PC-9 (cell line): Measurements from ENCODE around the gene FLNB. TPM values are rescaled to one million over a fixed set of nuclear protein-coding genes. Genes with fewer than 3 reads are reported as not detected.

Experiments
- BruUV-seq: library from RNA; stranded (reverse); fragments of 400-500 nt; replicated peaks from 2 replicates; lab custom pipeline; 2021; lab: Mats Ljungman, UMichigan
- CTCF ChIA-PET: fragments of 300-600 bp; sonication (Branson Sonifier 250); formaldehyde crosslinking; loops from one replicate; lab custom pipeline; 2022; ENCODE audit warnings: antibody characterized with exemption; lab: Charles Lee
- POLR2A ChIA-PET: fragments of 300-600 bp; sonication (Branson Sonifier 250); formaldehyde crosslinking; loops from one replicate; lab custom pipeline; 2022; ENCODE audit warnings: antibody characterized with exemption; ENCODE audit not compliant: unreplicated experiment; lab: Charles Lee
- DNase-seq, 2 experiments: peaks; one replicate each; pipeline versions ENCODE4 v3.0.0 to v3.0.0-alpha.2; 2015 to 2022; ENCODE audit warnings: mixed read lengths in 1 of 2
- H2AFZ ChIP-seq: fragments of 200-600 bp; sonication (generic); 2 replicates; pipeline ENCODE4 v1.8.1; 2017; ENCODE audit warnings: antibody characterized with exemption
- H3F3A ChIP-seq: fragments of 200-600 bp; sonication (generic); 2 replicates; pipeline ENCODE4 v1.8.1; 2017; ENCODE audit warnings: antibody characterized with exemption, mild to moderate bottlenecking, low read depth; ENCODE audit not compliant: insufficient read depth
- H3K27ac ChIP-seq: fragments of 200-600 bp; sonication (generic); 2 replicates; pipeline ENCODE4 v1.6.1; 2016; ENCODE audit warnings: mixed run types
- H3K27me3 ChIP-seq: fragments of 200-600 bp; sonication (generic); 2 replicates; pipeline ENCODE4 v1.6.1; 2016; ENCODE audit warnings: low read depth, mixed run types; ENCODE audit not compliant: insufficient read depth
- H3K36me3 ChIP-seq: fragments of 200-600 bp; sonication (generic); 2 replicates; pipeline ENCODE4 v1.6.1; 2016; ENCODE audit warnings: low read depth, mixed run types
- H3K4me1 ChIP-seq: fragments of 200-600 bp; sonication (generic); replicated peaks from 2 replicates; pipeline ENCODE4 v1.6.1; 2016; ENCODE audit warnings: mixed run types; ENCODE audit not compliant: insufficient read depth
- H3K4me2 ChIP-seq: fragments of 200-600 bp; sonication (generic); 2 replicates; pipeline ENCODE4 v1.6.1; 2017; ENCODE audit warnings: mixed run types
- H3K4me3 ChIP-seq: fragments of 200-600 bp; sonication (generic); 2 replicates; pipeline ENCODE4 v1.6.1; 2016; ENCODE audit warnings: mixed run types
- H3K79me2 ChIP-seq: fragments of 200-600 bp; sonication (generic); 2 replicates; pipeline ENCODE4 v1.6.1; 2017; ENCODE audit warnings: low read depth, mixed run types
- H3K9me2 ChIP-seq: fragments of 200-600 bp; sonication (generic); 2 replicates; pipeline ENCODE4 v1.8.1; 2017; ENCODE audit warnings: mild to moderate bottlenecking; ENCODE audit not compliant: insufficient read depth
- H3K9me3 ChIP-seq: fragments of 200-600 bp; sonication (generic); 2 replicates; pipeline ENCODE4 v1.8.1; 2016; ENCODE audit warnings: low read depth; ENCODE audit not compliant: insufficient read depth
- H4K20me1 ChIP-seq: fragments of 200-600 bp; sonication (generic); 2 replicates; pipeline ENCODE4 v1.8.1; 2017; ENCODE audit not compliant: insufficient read depth
- CTCF ChIP-seq: fragments of 200-600 bp; sonication (generic); conservative IDR thresholded peaks from 2 replicates; pipeline ENCODE4 v1.6.1; 2017; ENCODE audit warnings: mixed run types, antibody characterized with exemption, mild to moderate bottlenecking, moderate library complexity
- EZH2 ChIP-seq: fragments of 200-600 bp; sonication (generic); IDR thresholded peaks from 2 replicates; pipeline ENCODE4 v1.8.0; 2017; ENCODE audit warnings: antibody characterized with exemption, low read depth
- intact Hi-C: fragments of 100-400 bp; cut with micrococcal nuclease; formaldehyde crosslinking; loops from one replicate; pipeline ENCODE4 v1.10.0; 2022; ENCODE audit not compliant: unreplicated experiment
- total RNA-seq: library from RNA; stranded (reverse); gene quantifications from 2 replicates; pipeline ENCODE4 v1.2.3, GENCODE V29; 2021

FLNB gene
- total RNA-seq, 1 experiment from 2014 or later = 349 TPM

GRCh38 chr3:58094657-58095056, 86.4 kb downstream of the FLNB start:
- ChIA-PET POLR2A (interaction anchor here (0.5 kb wide), 1 partner anchor 90 kb away, joined by 3 read pairs; no protein-coding TSS in a partner anchor), CTCF (no interaction called here)
- intact Hi-C loops = loop anchor here (5.0 kb wide), 2 partner anchors 87 to 137 kb away; partner anchors contain the start of gene FLNB

GRCh38 chr3:58095603-58096138, 87.4 kb downstream of the FLNB start:
- no peak overlapping the region for H2AFZ ChIP-seq
- no peak for DNase-seq
- H3K36me3 ChIP-seq = peaks cover 22% of the 10 kb centered on the region
- TF ChIP-seq EZH2 (no peak), CTCF (no peak)
- no peak overlapping the region for H3K4me3 ChIP-seq
- H3K27ac ChIP-seq = no peak overlapping the region
- H3K79me2 ChIP-seq = peaks cover 36% of the 10 kb centered on the region
- H3K27me3 ChIP-seq = no peaks in the 10 kb centered on the region
- no peaks in the 10 kb centered on the region for H3K9me2 ChIP-seq
- BruUV-seq = no TSS peak
- H3F3A ChIP-seq = peaks cover 26% of the 10 kb centered on the region
- no peaks in the 10 kb centered on the region for H3K9me3 ChIP-seq
- intact Hi-C loops = no loop called here
- H3K4me1 ChIP-seq = peaks cover 7% of the 10 kb centered on the region; the same call in 1 of the 2 replicates
- ChIA-PET CTCF (no interaction called here), POLR2A (no interaction called here)
- H3K4me2 ChIP-seq = no peak overlapping the region
- H4K20me1 ChIP-seq = peaks cover 29% of the 10 kb centered on the region

More at GRCh38 chr3:58094657-58095056, 86.4 kb downstream of the FLNB start:
- no TSS peak for BruUV-seq
- no peak overlapping the region for H3K4me3 ChIP-seq
- no peak for DNase-seq
- no peaks in the 10 kb centered on the region for H3K27me3 ChIP-seq
- H3K9me3 ChIP-seq = no peaks in the 10 kb centered on the region
- H3K4me1 ChIP-seq = peaks cover 7% of the 10 kb centered on the region; the same call in 1 of the 2 replicates
- peaks cover 22% of the 10 kb centered on the region for H3K36me3 ChIP-seq
- TF ChIP-seq EZH2 = no peak
- no peak for TF ChIP-seq CTCF
- no peak overlapping the region for H3K4me2 ChIP-seq
- H3F3A ChIP-seq = peaks cover 34% of the 10 kb centered on the region
- peak overlapping the region; percentile 55; the same call in 1 of the 2 replicates for H3K27ac ChIP-seq
- peaks cover 29% of the 10 kb centered on the region for H4K20me1 ChIP-seq
- no peaks in the 10 kb centered on the region for H3K9me2 ChIP-seq
- no peak overlapping the region for H2AFZ ChIP-seq
- H3K79me2 ChIP-seq = peaks cover 45% of the 10 kb centered on the region

GRCh38 chr3:58098531-58098930, 90.3 kb downstream of the FLNB start:
- ChIA-PET POLR2A (no interaction called here), CTCF (interaction anchor here (0.6 kb wide), 1 partner anchor 889 kb away, joined by 5 read pairs; no protein-coding TSS in a partner anchor)
- Histone ChIP-seq H3K27ac (no peak overlapping the region), H3K27me3 (no peaks in the 10 kb centered on the region), H3K4me2 (no peak overlapping the region), H3F3A (peaks cover 18% of the 10 kb centered on the region), H2AFZ (no peak overlapping the region), H3K4me3 (no peak overlapping the region), H3K9me2 (no peaks in the 10 kb centered on the region), H4K20me1 (peaks cover 27% of the 10 kb centered on the region), H3K36me3 (peaks cover 22% of the 10 kb centered on the region), H3K4me1 (peaks cover 7% of the 10 kb centered on the region; the same call in 1 of the 2 replicates), H3K79me2 (peaks cover 33% of the 10 kb centered on the region), H3K9me3 (no peaks in the 10 kb centered on the region)
- no peak for DNase-seq
- no peak for TF ChIP-seq CTCF
- TF ChIP-seq EZH2 = no peak
- intact Hi-C loops = no loop called here
- no TSS peak for BruUV-seq
